A673 (cell line): ENCODE measurements around the gene FGF22. TPM values are rescaled to one million over a fixed set of nuclear protein-coding genes. Genes with fewer than 3 reads are reported as not detected.

Experiments used
- Bru-seq: library from RNA; stranded (reverse); fragments of 400-500 nt; gene quantifications from one replicate; lab custom pipeline; 2021; lab: Mats Ljungman, UMichigan
- BruChase-seq, 2 experiments: library from RNA; stranded (reverse); fragments of 400-500 nt; gene quantifications; one replicate each; lab custom pipeline; 2021; lab: Mats Ljungman, UMichigan
- BruUV-seq: library from RNA; stranded (reverse); fragments of 400-500 nt; replicated peaks from 2 replicates; lab custom pipeline; 2021; lab: Mats Ljungman, UMichigan
- CTCF ChIA-PET: fragments of 300-600 bp; sonication (Branson Sonifier 250); formaldehyde crosslinking; loops from one replicate; lab custom pipeline; 2022; ENCODE audit warnings: antibody characterized with exemption; lab: Charles Lee
- POLR2A ChIA-PET: fragments of 300-600 bp; sonication (Branson Sonifier 250); formaldehyde crosslinking; loops from one replicate; lab custom pipeline; 2022; ENCODE audit warnings: antibody characterized with exemption; ENCODE audit not compliant: low non-redundant PET; lab: Charles Lee
- DNase-seq: peaks from one replicate; pipeline ENCODE4 v3.0.0-alpha.2; 2015; ENCODE audit warnings: low spot score
- H3K27ac ChIP-seq: fragments of 200-600 bp; sonication (generic); 2 replicates; pipeline ENCODE4 v1.5.1; 2016; ENCODE audit warnings: mixed run types, low read depth, mild to moderate bottlenecking, mixed read lengths, antibody characterized with exemption, low read length; ENCODE audit not compliant: poor library complexity, severe bottlenecking
- H3K27me3 ChIP-seq: fragments of 200-600 bp; sonication (generic); replicated peaks from 2 replicates; pipeline ENCODE4 v1.6.1; 2017; ENCODE audit warnings: mixed run types, low read depth, mild to moderate bottlenecking, mixed read lengths, antibody characterized with exemption, low read length; ENCODE audit not compliant: insufficient read depth, poor library complexity
- H3K36me3 ChIP-seq: fragments of 200-600 bp; sonication (generic); 2 replicates; pipeline ENCODE4 v1.6.1; 2016; ENCODE audit warnings: mixed run types, mild to moderate bottlenecking, mixed read lengths, antibody characterized with exemption, low read length; ENCODE audit not compliant: insufficient read depth, poor library complexity, severe bottlenecking
- H3K4me1 ChIP-seq: fragments of 200-600 bp; sonication (generic); 2 replicates; pipeline ENCODE4 v1.6.1; 2017; ENCODE audit warnings: mixed run types, mild to moderate bottlenecking, mixed read lengths, antibody characterized with exemption, low read length; ENCODE audit not compliant: insufficient read depth, poor library complexity, severe bottlenecking
- H3K4me3 ChIP-seq: fragments of 200-600 bp; sonication (generic); 2 replicates; pipeline ENCODE4 v1.5.1; 2016; ENCODE audit warnings: low read depth, mixed run types, mild to moderate bottlenecking, mixed read lengths, low read length; ENCODE audit not compliant: poor library complexity, severe bottlenecking
- H3K9me3 ChIP-seq: fragments of 200-600 bp; sonication (generic); 2 replicates; pipeline ENCODE4 v1.6.1; 2016; ENCODE audit warnings: mixed run types, low read depth, mild to moderate bottlenecking, mixed read lengths, antibody characterized with exemption, low read length; ENCODE audit not compliant: poor library complexity, severe bottlenecking
- CTCF ChIP-seq: fragments of 300-800, 200-600 bp; sonication (generic); conservative IDR thresholded peaks from 2 replicates; pipeline ENCODE4 v1.5.1; 2017; ENCODE audit warnings: low read depth, mild to moderate bottlenecking, antibody characterized with exemption, low read length, moderate library complexity, mixed read lengths
- EZH2 ChIP-seq: fragments of 200-600 bp; sonication (generic); IDR thresholded peaks from 2 replicates; pipeline ENCODE4 v1.6.1; 2017; ENCODE audit warnings: borderline replicate concordance, low read depth, mild to moderate bottlenecking, mixed read lengths, antibody characterized with exemption, low read length; ENCODE audit not compliant: poor library complexity, severe bottlenecking
- intact Hi-C: fragments of 100-400 bp; cut with micrococcal nuclease; formaldehyde crosslinking; loops from one replicate; pipeline ENCODE4 v1.10.0; 2022; ENCODE audit not compliant: unreplicated experiment
- long read RNA-seq: library from polyadenylated mRNA; stranded (forward); transcript quantifications from one replicate; pipeline ENCODE4 v2.0.0, GENCODE V29; 2022
- total RNA-seq: library from RNA; stranded (reverse); gene quantifications from 2 replicates; pipeline ENCODE4 v1.2.3, GENCODE V29; 2021

The FGF22 gene
- total RNA-seq (0.19 and 0.57 TPM in 2 replicates), Bru-seq, nascent RNA (not detected), BruChase-seq, experiment 1, labeled RNA remaining after a 2-hour chase (percentile 18 among the genes with signal in this experiment), BruChase-seq, experiment 2, labeled RNA remaining after a 6-hour chase (percentile 26 among the genes with signal in this experiment)
- long read RNA-seq, partial matches to known transcripts: 0 of 4 reads
- long read RNA-seq, other reads (novel, unspliced or antisense): 4 of 4 reads

DNA sequence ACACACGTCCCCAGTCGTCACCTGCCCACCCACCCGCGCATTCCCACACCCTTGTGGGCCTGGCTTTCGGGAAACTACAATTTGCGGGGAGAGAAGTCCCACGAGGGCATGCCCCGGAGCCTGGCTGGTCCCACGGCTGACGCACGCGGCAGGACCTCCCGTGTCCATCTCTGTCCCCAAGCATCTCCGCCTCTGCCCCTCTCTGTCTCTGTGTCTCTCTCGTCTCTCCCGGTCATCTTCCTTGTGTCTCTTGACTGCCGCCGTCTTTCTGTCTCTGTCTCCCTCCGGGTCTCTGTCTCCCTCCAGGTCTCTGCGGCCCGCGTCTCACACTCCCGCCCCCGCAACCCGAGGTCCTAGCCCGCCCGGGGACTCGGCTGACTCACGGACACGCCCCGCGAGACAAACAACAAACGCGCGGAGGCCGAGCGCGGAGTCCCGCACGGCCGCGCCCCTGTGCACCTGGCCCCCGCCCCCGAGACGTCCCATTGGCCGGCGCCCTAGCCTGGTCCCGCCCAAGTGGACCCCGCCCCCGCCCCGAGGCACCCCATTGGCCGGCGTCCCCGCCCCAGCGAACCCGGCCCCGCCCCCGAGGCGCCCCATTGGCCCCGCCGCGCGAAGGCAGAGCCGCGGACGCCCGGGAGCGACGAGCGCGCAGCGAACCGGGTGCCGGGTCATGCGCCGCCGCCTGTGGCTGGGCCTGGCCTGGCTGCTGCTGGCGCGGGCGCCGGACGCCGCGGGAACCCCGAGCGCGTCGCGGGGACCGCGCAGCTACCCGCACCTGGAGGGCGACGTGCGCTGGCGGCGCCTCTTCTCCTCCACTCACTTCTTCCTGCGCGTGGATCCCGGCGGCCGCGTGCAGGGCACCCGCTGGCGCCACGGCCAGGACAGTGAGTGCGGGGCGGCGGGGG lies at the start of gene FGF22:
Gene FGF22 (plus strand): TSS at position 627 of the 908 bp plus-strand sequence. CDS start 47 bp downstream, at position 674.
- Histone ChIP-seq H3K4me3 (peak within 1 kb of the TSS; percentile 53), H3K9me3 (no peaks in the 10 kb centered on the region), H3K27me3 (no peaks in the 10 kb centered on the region), H3K27ac (no peak within 1 kb of the TSS), H3K36me3 (no peaks in the 10 kb centered on the region), H3K4me1 (no peaks in the 10 kb centered on the region)
- POLR2A ChIA-PET: no interaction called here
- intact Hi-C loops: no loop called here
- BruUV-seq: no TSS peak
- CTCF ChIA-PET: no interaction called here
- peak; percentile 94 for DNase-seq
- no peak for TF ChIP-seq EZH2
- TF ChIP-seq CTCF: no peak

DNA sequence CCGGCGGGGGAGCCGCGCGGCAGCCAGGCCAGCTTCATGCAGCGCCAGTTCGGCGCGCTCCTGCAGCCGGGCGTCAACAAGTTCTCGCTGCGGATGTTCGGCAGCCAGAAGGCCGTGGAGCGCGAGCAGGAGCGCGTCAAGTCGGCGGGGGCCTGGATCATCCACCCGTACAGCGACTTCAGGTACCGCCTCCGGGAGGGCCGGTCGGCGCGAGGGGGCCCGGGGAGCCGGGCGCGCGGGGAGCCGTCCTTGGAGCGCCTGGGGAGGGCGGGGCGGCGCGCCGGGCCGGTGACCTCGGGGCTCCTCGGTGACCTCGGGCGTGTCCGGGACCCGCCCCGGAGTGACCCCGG lies 49.3 kb upstream of the FGF22 start:
- Histone ChIP-seq H3K4me1 (peaks cover 23% of the 10 kb centered on the region), H3K4me3 (peak overlapping the region; percentile 50), H3K27ac (no peak overlapping the region), H3K36me3 (no peaks in the 10 kb centered on the region), H3K9me3 (no peaks in the 10 kb centered on the region), H3K27me3 (no peaks in the 10 kb centered on the region)
- CTCF ChIA-PET: no interaction called here
- POLR2A ChIA-PET: no interaction called here
- no TSS peak for BruUV-seq
- peak; percentile 71 for DNase-seq
- TF ChIP-seq CTCF: no peak
- TF ChIP-seq EZH2: no peak
- intact Hi-C loops: no loop called here

DNA sequence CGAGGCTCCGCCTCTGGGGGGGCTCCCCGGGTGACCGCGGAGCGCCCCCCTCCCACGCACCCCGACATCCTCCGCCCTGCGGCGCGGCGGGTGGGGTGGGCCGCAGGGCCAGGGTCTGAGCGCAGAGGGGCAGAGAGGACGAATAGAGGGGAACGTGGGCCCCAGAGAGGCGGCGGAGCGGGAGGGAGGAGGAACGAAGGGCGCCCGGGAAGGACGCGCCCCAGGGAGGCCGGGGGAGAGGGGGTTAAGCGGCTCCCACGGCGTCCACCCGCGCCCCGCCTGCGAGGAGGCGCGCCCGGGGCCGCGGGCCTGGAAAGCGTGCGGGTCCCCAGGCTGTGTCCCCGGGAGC lies 49.0 kb upstream of the FGF22 start:
- no peaks in the 10 kb centered on the region for H3K27me3 ChIP-seq
- POLR2A ChIA-PET: no interaction called here
- TF ChIP-seq EZH2 (no peak), CTCF (no peak)
- DNase-seq: no peak
- CTCF ChIA-PET: no interaction called here
- BruUV-seq: no TSS peak
- H3K27ac ChIP-seq: no peak overlapping the region
- H3K4me3 ChIP-seq: peak overlapping the region; percentile 50
- intact Hi-C loops: no loop called here
- H3K4me1 ChIP-seq: peaks cover 23% of the 10 kb centered on the region
- H3K9me3 ChIP-seq: no peaks in the 10 kb centered on the region
- H3K36me3 ChIP-seq: no peaks in the 10 kb centered on the region
